NCI-H2171 treated with DMSO at 0.1 percent for 48 hours (cell line): ENCODE results near the gene CLEC9A.

Experiments used
- DNase-seq: peaks from one replicate; lab custom pipeline; 2025; lab: John Stamatoyannopoulos, UW

The CLEC9A gene

DNA sequence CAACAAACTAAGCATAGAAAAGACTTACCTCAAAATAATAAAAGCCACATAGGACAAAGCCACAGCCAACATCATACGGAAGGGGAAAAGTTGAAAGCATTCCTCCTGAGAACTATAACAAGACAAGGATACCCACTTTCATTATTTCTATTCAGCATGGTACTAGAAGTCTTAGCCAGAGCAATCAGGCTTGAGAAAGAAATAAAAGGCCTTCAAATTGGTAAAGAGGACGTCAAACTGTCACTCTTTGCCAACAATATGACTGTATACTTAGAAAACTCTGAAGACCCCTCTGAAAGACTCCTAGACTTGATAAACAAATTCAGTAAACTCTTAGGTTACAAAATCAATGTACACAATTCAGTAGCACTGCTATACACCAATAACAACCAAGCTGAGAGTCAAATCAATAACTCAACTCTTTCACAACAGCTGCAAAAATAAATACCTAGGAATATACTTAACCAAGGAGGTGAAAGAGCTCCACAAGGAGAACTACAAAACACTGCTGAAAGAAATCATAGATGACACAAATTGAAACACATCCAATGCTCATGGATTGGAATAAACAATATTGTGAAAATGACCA is 79.9 kb downstream of the CLEC9A start:
- no peak for DNase-seq

DNA sequence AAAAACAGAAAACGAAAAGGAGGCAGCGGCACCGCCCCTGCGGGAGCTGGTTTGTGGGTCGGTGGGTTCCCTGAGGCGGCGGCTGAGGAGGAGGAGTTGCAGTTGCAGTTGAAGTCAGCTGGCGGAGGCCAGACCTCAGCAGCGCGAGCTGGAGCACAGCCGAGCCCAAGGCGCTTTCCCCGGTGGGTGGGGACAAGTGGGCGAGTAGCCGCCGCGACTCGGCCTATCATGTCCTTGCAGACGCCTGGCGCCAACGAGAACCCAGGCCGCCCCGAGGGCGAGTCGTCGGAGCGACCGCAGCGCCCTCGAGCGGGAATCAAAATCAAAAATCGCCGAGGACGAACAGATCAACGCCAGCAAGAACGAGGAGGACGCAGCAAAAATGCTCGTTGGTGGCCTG is 81.0 kb downstream of the CLEC9A start:
- no peak for DNase-seq

DNA sequence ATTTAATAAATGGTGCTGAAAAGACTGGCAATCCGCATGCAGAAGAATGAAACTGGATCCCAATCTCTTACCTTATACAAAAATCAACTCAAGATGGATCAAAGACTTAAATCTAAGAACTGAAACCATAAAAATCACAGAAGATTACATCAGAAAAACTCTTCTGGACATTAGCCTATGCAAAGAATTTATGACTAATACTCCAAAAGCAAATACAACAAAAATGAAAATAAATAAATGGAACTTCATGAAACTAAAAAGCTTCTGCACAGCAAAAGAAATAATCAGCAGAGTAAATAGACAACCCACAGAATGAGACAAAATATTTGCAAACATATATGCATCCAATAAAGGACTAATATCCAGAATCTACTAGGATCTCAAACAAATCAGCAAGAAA is 82.6 kb downstream of the CLEC9A start:
- no peak for DNase-seq

DNA sequence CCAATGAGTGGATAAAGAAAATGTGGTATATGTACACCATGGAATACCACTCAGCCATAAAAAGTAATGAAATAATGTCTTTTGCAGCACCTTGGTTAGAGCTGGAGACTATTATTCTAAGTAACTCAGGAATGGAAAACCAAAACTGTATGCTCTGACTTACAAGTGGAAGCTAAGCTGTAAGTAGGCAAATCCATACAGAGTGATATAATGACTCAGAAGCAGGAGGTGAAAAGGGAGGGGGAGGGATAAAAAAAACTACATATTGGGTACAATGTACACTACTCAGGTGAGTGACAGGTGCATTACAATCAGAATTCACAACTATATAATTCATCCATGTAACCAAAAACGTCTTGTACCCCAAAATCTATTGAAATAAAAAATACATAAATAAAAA is 83.4 kb downstream of the CLEC9A start:
- no peak for DNase-seq

DNA sequence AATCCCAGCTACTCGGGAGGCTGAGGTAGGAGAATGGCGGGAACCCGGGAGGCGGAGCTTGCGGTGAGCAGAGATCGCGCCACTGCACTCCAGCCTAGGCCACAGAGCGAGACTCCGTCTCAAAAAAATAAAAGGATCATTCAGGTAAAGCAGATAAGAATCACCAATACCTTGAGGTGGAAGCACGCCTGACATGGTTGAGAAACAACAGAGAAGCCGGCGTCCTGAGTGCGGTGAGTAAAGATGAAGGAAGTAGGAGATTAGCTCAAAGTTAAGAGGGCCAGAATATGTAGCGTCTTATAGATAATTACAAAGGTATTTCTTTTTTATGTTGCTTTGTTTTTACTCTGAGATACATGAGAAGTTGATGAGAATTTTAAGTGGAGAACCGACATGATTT is 84.8 kb downstream of the CLEC9A start:
- DNase-seq = no peak
